HG03378 (cell line): Measurements from ENCODE around the gene FCRLB.
"Not testable (repeated sequence)": the region's sequence is repeated elsewhere in the genome, so short reads cannot be mapped to it uniquely, and the experiment has no call there.

ENCODE experiments used
- ATAC-seq: cut with Tn5 transposase; IDR thresholded peaks from one replicate; pipeline ENCODE4 v1.9.1; 2021; ENCODE audit warnings: mild to moderate bottlenecking, moderate library complexity; ENCODE audit not compliant: unreplicated experiment

The FCRLB gene

GRCh38 chr1:161720956-161721737 is at the start of gene FCRLB:
FCRLB (plus strand) TSS chr1:161721544; CDS start chr1:161722673, 1,129 bp downstream.
- no peak for ATAC-seq

DNA sequence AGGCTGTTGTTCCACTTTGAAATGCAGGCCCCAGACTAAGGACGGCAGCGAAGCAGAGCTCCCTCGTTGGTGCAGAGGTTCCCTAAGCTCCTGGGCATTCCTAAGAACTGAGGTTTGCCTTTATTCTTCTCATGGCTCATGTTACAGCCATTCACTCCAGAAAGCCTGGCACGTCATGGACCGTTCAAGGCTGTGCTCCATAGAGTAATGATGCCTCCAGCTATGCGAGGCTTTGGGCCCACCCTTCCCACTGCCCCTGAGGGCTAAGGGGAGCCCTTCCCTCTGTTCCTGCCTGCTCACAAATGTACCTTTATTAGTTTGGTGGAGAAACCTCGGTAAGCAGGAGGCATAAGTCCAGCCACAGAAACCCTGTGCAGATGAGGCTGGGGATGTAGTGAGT is 47.9 kb upstream of the FCRLB start:
- ATAC-seq = not testable (repeated sequence)

DNA sequence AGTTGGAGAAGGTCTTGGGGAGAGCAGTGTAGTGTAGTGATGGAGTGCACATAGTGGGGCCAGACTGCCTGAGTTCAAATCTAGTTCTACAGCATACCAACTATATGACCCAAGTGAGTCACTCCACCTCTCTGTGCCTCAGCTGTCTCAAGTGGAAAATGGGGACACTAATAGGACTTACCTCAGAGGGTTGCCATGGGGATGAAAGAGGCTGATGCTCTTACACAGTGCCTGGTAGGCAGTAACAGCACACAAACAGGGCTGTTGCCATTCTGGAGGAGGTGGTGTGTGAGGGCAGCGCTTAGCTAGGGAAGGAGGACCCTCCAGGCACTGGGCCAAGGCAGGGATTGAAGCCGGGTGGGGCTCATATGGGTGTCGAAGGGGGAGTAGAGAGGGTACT is 46.9 kb upstream of the FCRLB start:
- not testable (repeated sequence) for ATAC-seq

DNA sequence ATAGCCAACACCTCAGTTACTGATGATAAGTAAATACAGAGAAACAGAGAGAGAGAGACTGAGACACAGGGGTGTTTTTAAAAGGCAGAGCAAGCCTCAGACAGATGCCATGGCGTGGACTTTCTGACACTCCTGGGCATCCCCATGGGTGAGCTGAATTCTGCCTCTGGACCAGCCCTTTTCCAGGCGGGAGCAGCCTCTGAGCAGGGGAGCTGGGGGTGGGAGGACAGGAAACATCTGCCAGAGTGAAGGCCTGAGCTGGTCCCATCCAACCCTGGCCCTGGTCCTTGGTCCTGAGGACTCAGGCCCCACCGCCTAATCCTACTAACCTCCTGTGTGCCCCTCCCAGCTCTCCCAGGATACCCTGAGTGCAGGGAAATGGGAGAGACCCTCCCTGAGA is 46.4 kb upstream of the FCRLB start:
- not testable (repeated sequence) for ATAC-seq

DNA sequence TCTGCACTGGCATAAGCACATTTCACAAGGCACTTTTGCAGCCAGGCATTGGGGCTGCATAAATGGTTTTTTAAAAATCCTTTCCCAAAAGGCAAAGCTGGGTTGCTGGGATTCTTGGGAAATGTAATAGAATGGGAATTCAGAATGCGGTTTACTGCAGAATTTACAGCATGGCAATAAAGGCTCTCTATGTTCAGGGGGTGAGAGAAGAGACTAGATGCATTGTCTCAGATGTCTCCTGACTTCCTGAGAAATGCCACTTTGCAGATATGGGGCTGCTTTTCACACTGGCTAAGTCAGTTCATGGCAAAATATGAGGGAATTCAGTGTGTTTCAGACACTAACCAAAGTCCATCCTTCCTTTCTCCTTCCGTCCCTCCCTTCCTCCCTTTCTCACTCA is 44.9 kb upstream of the FCRLB start:
- no peak for ATAC-seq

DNA sequence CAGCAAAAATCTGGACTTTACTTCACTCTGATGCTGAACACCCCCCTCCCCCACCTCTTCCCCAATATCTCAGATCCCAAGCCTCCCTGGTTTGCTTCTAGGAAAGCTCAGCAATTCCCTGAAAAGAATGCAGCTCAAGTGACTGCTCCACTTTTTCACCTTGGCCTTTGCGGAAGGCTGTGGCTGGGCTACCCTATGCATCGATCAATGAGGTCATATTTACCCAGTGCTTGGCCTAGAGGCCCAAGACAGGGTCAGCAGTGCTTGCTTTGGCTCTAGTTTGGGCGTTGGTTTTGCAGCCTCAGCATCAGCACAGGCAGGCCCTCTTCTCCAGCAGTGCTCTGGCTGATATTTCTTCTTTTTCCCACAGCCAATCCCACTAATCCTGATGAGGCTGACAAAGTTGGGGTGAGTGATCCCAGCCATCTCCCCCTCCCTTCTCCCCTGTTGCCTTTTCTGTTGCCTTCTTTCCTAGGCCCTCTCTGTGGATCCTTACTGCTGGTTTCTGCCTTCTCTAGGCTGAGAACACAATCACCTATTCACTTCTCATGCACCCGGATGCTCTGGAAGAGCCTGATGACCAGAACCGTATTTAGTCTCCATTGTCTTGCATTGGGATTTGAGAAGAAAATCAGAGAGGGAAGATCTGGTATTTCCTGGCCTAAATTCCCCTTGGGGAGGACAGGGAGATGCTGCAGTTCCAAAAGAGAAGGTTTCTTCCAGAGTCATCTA is 44.2 kb upstream of the FCRLB start:
- ATAC-seq = no peak

DNA sequence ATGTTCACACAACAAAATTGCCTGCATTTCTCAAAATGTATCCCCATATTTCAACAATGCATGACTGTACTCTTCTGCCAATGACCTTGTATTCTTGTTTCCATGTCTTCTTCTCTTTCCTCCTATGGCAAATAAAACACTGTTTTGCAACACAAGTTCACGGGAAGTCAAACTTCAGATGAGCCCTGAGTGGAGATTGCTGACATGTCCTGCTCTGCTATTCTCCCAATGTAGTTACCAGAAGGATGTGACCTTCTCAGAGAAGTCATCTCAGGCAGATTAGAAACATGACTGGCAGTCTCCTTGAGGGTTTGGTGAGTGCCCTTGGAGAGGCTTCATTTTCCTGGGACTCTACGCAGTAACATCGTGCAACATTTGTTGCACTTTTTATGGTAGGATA is 42.8 kb upstream of the FCRLB start:
- no peak for ATAC-seq

DNA sequence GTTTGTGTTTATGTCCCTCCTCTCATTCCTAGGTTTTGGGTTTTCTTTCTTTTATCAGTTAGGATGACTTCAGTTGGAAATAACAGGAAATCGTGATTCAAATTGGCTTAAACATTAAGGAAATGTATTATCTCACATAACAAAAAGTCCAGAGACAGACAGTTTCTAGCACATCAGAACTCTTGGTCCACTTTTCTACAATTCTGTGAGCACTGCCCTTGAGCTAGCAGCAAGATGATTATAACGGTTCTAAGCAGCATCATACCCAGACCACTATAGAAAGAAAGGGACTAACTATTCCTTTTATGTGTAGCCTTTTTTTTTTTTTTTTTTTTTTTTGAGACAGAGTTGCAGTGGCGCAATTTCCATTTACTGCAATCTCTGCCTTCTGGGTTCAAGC is 39.5 kb upstream of the FCRLB start:
- no peak for ATAC-seq

GRCh38 chr1:161688946-161689345 is 32.4 kb upstream of the FCRLB start:
- no peak for ATAC-seq

DNA sequence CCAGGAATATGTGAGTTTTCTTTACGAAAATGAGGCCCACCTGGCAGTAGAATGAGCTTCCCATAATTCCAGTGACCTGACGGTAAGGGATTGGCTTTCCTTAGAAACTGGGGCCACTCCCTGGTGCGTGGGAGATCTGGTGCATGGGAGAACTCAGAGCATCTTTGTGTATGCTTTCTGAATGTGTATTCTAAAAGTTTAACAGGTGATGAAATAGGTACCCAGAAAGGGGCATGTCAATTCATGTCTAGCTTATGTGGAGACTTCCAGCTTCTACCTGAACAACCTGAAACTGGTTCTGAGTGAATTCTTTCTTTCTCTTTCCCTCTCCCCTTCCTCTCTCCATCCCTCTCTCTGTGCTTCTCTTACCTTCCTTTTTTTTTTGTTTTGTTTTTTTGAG is 29.5 kb upstream of the FCRLB start:
- ATAC-seq = no peak

DNA sequence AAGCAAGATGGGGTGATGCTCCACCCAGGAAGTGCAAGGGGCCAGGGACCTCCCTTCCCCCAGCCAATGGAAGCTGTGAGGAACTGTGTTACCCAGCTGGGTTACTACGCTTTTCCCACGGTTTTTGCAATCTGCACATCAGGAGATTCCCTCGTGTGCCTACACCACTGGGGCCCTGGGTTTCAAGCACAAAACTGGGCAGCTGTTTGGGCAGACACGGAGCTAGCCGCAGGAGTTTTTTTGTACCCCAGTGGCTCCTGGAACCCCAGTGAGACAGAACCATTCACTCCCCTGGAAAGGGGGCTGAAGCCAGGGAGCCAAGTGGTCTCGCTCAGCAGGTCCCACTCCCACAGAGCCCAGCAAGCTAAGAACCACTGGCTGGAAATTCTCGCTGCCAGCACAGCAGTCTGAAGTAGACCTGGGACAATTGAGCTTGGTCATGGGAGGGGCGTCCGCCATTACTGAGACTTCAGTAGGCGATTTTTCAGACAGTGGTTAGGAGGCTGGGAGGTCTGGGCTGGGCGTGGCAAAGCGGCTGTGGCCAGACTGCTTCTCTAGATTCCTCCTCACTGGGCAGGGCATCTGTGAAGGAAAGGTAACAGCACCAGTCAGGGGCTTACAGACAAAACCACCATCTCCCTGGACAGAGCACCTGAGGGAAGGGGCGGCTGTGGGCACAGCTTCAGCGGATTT is 28.2 kb upstream of the FCRLB start:
- ATAC-seq = not testable (repeated sequence)

DNA sequence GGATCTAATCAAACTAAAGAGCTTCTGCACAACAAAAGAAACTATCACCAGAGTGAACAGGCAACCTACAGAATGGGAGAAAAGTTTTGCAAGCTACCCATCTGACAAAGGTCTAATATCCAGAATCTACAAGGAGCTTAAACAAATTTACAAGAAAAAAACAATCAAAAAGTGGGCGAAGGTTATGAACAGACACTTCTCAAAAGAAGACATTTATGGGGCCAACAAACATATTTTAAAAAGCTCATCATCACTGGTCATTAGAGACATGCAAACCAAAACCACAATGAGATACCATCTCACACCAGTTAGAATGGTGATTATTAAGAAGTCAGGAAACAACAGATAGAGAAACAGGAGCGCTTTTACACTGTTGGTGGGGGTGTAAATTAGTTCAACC is 23.0 kb upstream of the FCRLB start:
- not testable (repeated sequence) for ATAC-seq

DNA sequence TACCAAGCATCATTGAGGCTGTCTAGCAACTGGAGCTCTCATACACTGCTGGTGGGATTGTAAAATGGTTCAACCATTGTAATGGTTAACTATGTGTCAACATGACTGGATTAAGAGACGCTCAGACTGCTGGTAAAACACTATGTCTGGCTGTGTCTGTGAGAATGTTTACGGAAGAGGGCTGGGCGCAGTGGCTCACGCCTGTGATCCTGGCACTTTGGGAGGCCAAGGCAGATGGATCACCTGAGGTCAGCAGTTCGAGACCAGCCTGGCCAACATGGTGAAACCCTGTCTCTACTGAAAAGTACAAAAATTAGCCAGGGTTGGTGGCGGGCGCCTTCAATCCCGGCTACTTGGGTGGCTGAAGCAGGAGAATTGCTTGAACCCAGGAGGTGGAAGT is 19.1 kb upstream of the FCRLB start:
- no peak for ATAC-seq

DNA sequence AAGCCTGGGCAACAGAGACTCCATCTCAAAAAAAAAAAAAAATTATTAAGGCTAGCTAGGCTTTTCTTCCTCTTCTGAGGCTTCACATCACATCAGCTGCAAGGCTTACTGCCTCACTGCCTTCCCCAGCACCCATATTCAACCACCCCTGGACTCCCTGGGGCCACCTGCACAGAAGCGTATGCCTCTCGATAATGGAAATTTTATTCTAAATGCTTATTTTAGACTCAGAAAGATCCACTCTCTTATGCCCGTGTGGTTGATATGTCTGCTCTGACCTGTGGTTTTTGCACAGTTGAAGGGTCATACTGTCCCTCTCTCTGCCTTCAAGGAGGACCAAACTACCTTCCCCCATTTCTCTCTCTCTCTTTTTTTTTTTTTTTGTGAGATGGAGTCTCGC is 15.8 kb upstream of the FCRLB start:
- peak; percentile 42 for ATAC-seq

DNA sequence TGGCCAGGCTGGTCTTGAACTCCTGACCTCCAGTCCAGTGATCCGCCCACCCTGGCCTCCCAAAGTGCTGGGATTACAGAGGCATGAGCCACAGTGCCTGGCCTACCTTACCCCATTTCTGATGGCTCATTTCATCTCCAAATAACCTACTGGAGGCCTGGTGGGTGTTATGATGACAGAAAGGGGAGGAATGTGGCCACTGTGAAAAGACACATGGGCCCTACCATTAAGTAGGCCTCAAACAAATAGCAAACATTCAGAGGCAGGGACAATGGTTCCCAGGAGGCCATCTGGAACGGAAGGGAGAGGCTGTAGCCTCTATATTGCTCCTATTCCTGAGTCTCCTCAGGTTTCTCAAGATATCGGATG is 15.2 kb upstream of the FCRLB start:
- ATAC-seq = no peak

DNA sequence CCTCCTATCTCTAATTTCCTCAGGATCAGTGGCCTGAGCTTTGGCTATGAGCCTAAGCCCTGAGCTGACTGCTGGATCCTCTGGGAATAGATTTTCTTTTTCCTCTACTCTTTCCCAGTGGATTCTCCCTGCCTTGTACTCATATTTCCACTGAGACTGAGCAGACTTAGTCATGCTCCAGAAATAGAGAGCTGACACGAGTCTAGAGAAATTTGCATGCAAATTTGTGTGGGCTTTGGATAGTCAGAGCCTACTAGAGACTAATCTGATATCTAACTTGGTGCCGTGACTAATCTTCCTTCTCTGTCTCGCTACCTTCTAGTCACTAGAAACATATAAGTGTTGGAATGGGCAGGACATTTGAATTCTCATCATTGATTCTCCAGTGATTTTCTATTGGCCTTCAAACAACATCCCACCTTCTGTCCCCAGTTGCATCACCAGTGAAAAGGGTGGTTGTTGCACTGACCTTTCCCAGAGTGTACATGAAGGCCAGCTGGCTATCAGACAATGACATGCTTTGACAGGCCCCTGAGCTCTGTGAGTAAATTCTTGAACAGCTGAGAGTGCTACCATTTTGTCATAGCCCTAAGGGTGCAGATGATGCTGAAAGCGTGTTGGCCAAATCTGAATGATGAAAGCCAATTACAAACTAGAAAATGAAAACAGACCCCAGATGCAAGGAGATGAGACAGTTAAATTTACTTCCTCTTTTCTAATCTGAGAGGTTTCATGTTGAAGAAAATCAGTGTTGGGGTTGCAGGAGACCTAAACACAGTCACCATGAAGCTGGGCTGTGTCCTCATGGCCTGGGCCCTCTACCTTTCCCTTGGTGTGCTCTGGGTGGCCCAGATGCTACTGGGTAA is 14.6 kb upstream of the FCRLB start, which contains the start of gene FCRLA:
TSS of gene FCRLA (plus strand) at position 748 of the 866 bp plus-strand sequence. CDS start at position 784, 36 bp downstream.
- ATAC-seq = peak; percentile 62

GRCh38 chr1:161707503-161707902 is 13.8 kb upstream of the FCRLB start:
- ATAC-seq = no peak

- ATAC-seq = no peak
These were observed 12.0 kb upstream of the FCRLB start for GRCh38 chr1:161709373-161709772.

- ATAC-seq = no peak
These were observed 10.8 kb upstream of the FCRLB start for GRCh38 chr1:161710560-161710959.

DNA sequence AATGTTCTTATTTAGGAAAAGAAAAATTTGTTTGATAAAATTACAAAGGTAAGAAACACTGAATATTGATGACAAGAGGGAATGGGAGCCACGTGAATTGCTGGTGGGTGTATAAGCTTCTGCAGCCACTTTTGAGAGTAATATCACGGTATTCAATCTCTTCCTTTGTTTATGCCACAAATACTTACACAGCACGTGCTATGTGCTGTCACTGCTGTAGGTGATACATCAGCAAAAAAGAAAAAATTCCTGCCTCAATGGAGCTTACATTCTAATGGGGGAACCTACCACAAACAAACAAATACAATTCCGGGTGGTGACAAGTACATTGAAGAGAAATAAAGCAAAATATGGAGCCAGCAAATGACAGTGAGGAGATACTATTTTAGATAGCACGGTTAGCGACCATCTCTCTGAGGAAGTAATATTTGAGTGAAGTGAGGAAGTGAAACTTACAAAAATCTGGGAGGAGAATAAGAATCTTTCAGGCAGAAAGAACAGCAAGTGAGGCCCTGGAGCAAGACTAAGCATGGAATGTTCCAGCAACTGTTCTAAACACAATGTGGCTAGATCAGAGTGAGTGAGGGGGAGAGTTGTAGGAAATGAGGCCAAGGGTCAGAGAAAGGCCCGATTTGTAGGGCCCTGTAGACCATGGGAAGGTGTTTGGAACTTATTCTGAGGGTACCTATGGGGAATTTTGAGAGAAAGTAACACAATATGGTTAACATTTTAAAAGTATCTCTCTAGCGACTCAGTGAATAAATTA is 2.6 kb upstream of the FCRLB start:
- no peak for ATAC-seq
